ENCODE data around the gene SDCCAG8.

GRCh38 chr1:243253926-243254232, 2.0 kb upstream of the SDCCAG8 start:
- TF ChIP-seq POLR2A (IDR thresholded peaks at IDR 0.05; ENCODE audit: control extremely low read depth in 1 of 2, low read depth in 2 of 2, low read length in 2 of 2) (no peak), CTCF (IDR thresholded peaks at IDR 0.05; ENCODE audit: control extremely low read depth in 1 of 3, insufficient read depth in 1 of 3, low read depth in 1 of 3, low read length in 3 of 3) (no peak), POU5F1 (IDR thresholded peaks at IDR 0.05; ENCODE audit: low read depth, low read length) (no peak), TCF12 (IDR thresholded peaks at IDR 0.05; ENCODE audit: low read depth, low read length) (no peak), POLR2AphosphoS5 (IDR thresholded peaks at IDR 0.05; ENCODE audit: low read depth, low read length) (no peak), YY1 (IDR thresholded peaks at IDR 0.05; ENCODE audit: low read depth, low read length) (no peak)

Measured in H1 (cell line).